ENCODE measurements around the gene FMR1. TPM values are rescaled to one million over a fixed set of nuclear protein-coding genes. Genes with fewer than 3 reads are reported as not detected.

The FMR1 gene
- total RNA-seq, 2 donors from 2014 or later: 31.8 to 44.3 TPM

DNA sequence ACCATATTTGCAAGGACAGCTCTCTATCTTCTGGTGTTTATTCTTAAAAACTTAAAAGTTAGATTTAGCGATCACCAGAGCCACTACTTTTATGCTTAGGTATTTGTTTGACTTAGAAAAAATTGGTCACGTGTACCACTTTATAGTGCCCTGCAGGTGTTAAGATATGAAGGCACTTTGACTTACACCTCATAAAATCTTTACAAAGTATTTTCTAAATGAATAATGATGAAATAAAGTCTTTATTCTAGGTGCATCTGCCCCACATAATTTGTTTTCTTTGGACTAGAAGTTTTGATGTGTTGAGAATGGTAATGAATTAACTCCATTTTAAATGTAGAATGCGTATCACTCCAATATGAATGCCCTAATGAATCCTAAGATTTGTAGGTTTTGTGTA lies 2.9 kb downstream of the FMR1 start:
- no peak overlapping the region for H3K27ac ChIP-seq
- H3K36me3 ChIP-seq: no peaks in the 10 kb centered on the region
- no peaks in the 10 kb centered on the region for H3K9me3 ChIP-seq
- DNase-seq (ENCODE audit: low spot score): no peak
- ATAC-seq (ENCODE audit: insufficient number of reproducible peaks, low FRiP score, low read depth): no peak
- no peaks in the 10 kb centered on the region for H3K27me3 ChIP-seq (replicated peaks; ENCODE audit: insufficient read depth)
- TF ChIP-seq, protein P1, sequence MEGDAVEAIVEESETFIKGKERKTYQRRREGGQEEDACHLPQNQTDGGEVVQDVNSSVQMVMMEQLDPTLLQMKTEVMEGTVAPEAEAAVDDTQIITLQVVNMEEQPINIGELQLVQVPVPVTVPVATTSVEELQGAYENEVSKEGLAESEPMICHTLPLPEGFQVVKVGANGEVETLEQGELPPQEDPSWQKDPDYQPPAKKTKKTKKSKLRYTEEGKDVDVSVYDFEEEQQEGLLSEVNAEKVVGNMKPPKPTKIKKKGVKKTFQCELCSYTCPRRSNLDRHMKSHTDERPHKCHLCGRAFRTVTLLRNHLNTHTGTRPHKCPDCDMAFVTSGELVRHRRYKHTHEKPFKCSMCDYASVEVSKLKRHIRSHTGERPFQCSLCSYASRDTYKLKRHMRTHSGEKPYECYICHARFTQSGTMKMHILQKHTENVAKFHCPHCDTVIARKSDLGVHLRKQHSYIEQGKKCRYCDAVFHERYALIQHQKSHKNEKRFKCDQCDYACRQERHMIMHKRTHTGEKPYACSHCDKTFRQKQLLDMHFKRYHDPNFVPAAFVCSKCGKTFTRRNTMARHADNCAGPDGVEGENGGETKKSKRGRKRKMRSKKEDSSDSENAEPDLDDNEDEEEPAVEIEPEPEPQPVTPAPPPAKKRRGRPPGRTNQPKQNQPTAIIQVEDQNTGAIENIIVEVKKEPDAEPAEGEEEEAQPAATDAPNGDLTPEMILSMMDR (IDR thresholded peaks at IDR 0.05): no peak
- no peak overlapping the region for H3K4me3 ChIP-seq
- H3K4me1 ChIP-seq (ENCODE audit: control insufficient read depth in 1 of 2, low read depth in 2 of 2): peaks cover 0 to 11% of the 10 kb centered on the region in 2 donors

DNA sequence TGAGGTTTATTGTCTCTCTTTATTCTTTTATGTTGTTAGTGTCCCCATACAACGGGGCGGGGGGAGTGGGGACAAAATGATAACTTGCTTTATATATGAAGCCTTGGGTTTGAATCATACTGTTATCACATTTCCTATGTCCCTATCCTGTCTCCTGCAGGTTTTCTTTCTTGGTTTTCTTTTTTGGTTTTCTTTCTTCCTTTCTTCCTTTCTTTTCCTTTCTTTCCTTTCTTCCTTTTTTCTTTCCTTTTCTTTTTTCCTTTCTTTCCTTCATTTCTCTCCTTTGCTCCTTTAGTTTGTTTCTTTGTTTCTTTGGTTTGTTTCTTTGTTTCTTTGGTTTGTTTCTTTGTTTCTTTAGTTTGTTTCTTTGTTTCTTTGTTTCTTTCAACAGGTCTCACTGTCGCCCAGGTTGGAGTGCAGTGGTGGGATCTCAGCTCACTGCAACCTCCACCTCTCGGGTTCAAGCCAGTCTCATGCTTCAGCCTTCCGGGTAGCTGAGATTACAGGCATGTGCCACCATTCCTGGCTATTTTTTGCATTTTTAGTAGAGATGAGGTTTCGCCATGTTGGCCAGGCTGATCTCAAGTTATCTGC lies 4.8 kb downstream of the FMR1 start:
- no peak overlapping the region for H3K27ac ChIP-seq
- H3K9me3 ChIP-seq: no peaks in the 10 kb centered on the region
- ATAC-seq (ENCODE audit: insufficient number of reproducible peaks, low FRiP score, low read depth): no peak
- H3K36me3 ChIP-seq: no peaks in the 10 kb centered on the region
- TF ChIP-seq, protein P1 (IDR thresholded peaks at IDR 0.05): no peak
- H3K27me3 ChIP-seq (replicated peaks; ENCODE audit: insufficient read depth): no peaks in the 10 kb centered on the region
- H3K4me1 ChIP-seq (ENCODE audit: control insufficient read depth in 1 of 2, low read depth in 2 of 2): peaks cover 0 to 11% of the 10 kb centered on the region in 2 donors
- H3K4me3 ChIP-seq: no peak overlapping the region
- no peak for DNase-seq (ENCODE audit: low spot score)

DNA sequence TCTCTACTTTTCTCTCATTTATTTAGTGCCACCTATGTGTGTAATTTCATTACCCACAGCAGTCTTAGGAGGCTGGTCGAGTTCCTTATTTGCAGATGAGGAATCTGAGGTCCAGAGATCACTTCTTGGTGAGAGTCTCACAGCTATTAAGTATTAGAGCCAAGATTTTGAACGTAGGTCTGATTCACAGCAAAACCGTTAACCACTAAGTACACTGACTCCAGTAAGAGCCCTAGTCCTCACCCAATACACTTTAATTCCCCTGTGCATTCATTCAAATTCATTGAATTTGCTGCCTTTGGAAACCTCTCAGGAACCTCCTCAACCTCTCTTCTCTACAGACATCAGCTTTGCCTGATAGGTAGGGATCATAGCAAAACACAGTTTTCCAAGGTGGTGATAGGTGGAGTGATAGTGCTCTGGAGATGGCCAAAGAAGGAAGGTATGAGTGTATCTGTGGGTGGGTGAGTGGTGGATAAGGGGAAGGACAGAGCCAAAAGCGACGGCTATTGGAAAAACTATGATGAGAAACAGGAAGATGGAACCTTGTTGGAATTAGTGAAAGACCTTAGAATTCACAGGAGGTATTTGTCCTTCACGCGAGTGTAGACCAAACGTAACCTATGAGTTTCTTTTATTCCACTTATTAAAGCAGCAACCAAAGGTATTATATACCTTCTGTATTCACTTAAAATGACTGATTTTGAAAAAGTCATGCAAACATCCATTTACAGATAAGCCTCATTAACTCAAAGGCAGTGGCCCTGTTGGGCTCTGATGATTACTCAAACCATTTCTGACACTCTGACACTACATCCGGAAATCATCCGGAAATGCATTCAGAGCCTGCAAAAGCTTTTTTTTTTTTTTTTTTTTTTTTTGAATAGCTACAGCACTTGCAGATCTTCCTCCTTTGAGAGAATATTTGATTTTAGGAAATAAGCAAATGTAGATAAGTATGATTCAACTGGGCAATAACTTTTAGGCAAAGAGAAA lies 6.3 kb downstream of the FMR1 start:
- H3K27me3 ChIP-seq (replicated peaks; ENCODE audit: insufficient read depth): no peaks in the 10 kb centered on the region
- no peak overlapping the region for H3K27ac ChIP-seq
- DNase-seq (ENCODE audit: low spot score): no peak
- no peak overlapping the region for H3K4me3 ChIP-seq
- H3K9me3 ChIP-seq: no peaks in the 10 kb centered on the region
- TF ChIP-seq, protein P1 (IDR thresholded peaks at IDR 0.05): no peak
- no peaks in the 10 kb centered on the region for H3K36me3 ChIP-seq
- no peak for ATAC-seq (ENCODE audit: insufficient number of reproducible peaks, low FRiP score, low read depth)
- peaks cover 0 to 8% of the 10 kb centered on the region in 2 donors for H3K4me1 ChIP-seq (ENCODE audit: control insufficient read depth in 1 of 2, low read depth in 2 of 2)

DNA sequence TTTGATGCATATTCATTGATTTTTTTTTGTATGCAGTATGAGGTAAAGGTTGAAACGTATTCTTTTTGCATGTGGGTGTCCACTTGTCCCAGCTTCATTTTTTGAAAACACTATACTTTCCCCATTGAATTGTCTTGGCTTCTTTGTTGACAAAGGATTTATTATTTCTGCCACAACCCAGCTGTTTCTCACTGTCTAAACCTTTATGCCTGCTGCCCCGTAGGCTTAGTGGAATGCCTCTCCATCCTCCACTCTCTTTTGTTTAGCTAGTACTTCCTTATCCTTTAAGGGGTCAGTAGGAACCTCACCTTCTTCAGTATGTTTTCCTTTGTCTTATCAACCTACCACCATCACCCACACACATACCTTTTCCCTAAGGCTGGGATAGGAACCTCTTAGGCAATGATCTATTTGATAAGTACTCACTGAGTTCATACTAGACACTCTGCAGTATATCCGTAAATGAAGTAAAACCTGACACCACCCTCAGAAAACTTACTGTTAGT lies 8.5 kb downstream of the FMR1 start:
- TF ChIP-seq, protein P1 (IDR thresholded peaks at IDR 0.05): no peak
- H3K9me3 ChIP-seq: no peaks in the 10 kb centered on the region
- no peak overlapping the region for H3K4me3 ChIP-seq
- no peaks in the 10 kb centered on the region for H3K4me1 ChIP-seq (ENCODE audit: control insufficient read depth in 1 of 2, low read depth in 2 of 2)
- H3K36me3 ChIP-seq: no peaks in the 10 kb centered on the region
- no peak overlapping the region for H3K27ac ChIP-seq
- H3K27me3 ChIP-seq (replicated peaks; ENCODE audit: insufficient read depth): no peaks in the 10 kb centered on the region
- DNase-seq (ENCODE audit: low spot score) (no peak), ATAC-seq (ENCODE audit: insufficient number of reproducible peaks, low FRiP score, low read depth) (no peak)

DNA sequence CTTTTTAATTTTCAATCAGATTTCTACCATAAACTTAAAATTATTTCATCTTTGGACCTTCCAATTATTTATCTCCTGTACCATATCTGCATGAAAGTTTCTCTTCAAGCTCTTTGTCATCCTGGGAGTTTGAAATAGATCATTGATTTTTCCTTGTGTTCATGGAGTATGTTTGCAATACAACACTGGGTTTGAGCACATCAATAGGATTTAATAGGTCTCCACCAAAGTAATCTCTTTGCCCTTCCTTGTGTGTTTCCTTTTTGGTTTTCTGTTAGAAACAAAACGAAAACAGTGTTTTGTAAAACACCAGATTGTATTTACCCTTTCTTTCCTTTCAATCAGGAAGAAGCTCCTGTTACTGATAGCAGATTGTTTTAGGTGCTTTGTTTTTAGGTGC lies 11.9 kb downstream of the FMR1 start:
- ATAC-seq (ENCODE audit: insufficient number of reproducible peaks, low FRiP score, low read depth): no peak
- H3K36me3 ChIP-seq: no peaks in the 10 kb centered on the region
- H3K27me3 ChIP-seq (replicated peaks; ENCODE audit: insufficient read depth): no peaks in the 10 kb centered on the region
- no peaks in the 10 kb centered on the region for H3K4me1 ChIP-seq (ENCODE audit: control insufficient read depth in 1 of 2, low read depth in 2 of 2)
- H3K9me3 ChIP-seq: no peaks in the 10 kb centered on the region
- TF ChIP-seq, protein P1 (IDR thresholded peaks at IDR 0.05): no peak
- DNase-seq (ENCODE audit: low spot score): no peak
- no peak overlapping the region for H3K27ac ChIP-seq
- H3K4me3 ChIP-seq: no peak overlapping the region

All from thoracic aorta (tissue), 2 donors.